SHP77 (cell line): ENCODE results near the gene PCDHB6.
"Not testable (repeated sequence)": the region's sequence is repeated elsewhere in the genome, so short reads cannot be mapped to it uniquely, and the experiment has no call there.

Experiments used
- DNase-seq, 2 experiments: peaks; one replicate each; lab custom pipeline; 2025; lab: John Stamatoyannopoulos, UW

Gene PCDHB6

GRCh38 chr5:141149812-141150211, at the start of gene PCDHB6:
PCDHB6 (plus strand) TSS chr5:141150057; CDS start chr5:141150258, 201 bp downstream.
- no peak for DNase-seq

DNA sequence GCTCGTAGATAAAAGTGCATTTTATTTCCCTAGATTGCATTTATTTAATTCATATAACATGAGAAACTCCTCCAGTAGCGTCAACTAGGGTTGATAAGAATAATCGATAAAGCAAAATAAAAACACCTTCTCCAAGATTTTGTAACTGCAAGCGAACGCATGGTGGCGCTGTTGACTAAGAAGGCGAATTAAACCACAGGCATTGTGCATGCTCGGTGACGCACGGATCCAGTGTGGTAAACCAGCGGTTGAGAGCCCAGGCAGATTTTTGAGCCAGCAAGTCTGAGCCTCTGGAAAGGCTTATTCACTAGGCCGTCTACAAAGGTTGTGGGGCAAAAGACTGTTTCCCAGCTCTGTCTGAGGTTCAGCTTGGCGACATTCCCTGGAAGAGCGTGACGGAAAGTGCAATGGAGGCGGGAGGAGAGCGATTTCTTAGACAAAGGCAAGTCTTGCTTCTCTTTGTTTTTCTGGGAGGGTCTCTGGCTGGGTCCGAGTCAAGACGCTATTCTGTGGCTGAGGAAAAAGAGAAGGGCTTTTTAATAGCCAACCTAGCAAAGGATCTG, 49.5 kb upstream of the PCDHB6 start, which contains the start of gene PCDHB3:
PCDHB3 (plus strand) TSS at position 231 of the 563 bp plus-strand sequence; CDS start at position 408, 177 bp downstream.
- DNase-seq = no peak

- DNase-seq = no peak
Observed at GRCh38 chr5:141101059-141101458, 48.8 kb upstream of the PCDHB6 start.

DNA sequence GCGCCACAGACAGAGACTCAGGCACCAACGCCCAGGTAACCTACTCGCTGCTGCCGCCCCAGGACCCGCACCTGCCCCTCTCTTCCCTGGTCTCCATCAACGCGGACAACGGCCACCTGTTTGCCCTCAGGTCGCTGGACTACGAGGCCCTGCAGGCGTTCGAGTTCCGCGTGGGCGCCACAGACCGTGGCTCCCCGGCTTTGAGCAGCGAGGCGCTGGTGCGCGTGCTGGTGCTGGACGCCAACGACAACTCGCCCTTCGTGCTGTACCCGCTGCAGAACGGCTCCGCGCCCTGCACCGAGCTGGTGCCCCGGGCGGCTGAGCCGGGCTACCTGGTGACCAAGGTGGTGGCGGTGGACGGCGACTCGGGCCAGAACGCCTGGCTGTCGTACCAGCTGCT, 47.8 kb upstream of the PCDHB6 start:
- not testable (repeated sequence) for DNase-seq

- DNase-seq = not testable (repeated sequence)
Observed at GRCh38 chr5:141102471-141102870, 47.4 kb upstream of the PCDHB6 start.

DNA sequence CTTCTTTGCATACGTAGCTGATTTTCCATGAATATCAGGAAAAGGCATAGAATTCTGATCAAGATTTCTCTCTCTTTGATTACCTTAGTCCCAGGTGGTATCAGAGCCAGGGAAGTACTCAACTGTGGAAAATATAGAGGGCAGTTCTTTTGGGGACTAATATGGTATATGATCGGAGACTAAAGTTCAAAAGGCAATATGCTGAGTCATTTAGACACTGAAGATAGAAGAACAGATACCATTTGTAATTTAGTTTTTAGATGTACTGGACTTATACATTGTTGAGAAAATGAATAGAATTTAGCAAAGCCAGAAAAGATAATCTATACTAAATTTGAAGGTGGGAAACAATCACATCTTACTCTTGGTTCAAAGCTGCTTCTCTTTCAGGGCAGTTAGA, 44.5 kb upstream of the PCDHB6 start:
- DNase-seq = no peak

DNA sequence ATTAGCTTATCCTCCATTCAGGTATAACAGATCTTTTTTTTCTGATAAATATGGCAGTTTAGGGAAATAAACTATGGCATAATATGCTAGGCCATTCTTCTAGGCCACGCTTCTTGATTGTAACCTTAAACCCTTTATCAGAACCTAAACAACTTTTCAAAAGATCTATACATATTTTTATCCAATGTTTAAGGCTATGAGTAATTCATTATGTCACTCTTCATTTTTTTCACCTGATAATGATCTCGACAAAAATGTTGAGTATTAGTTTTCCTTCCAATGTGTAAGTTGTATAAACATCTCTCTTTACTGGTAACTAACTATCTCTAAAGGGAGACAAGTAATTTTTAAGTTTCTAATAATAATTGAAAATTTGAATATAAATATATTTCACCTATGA, 30.6 kb upstream of the PCDHB6 start:
- no peak for DNase-seq

DNA sequence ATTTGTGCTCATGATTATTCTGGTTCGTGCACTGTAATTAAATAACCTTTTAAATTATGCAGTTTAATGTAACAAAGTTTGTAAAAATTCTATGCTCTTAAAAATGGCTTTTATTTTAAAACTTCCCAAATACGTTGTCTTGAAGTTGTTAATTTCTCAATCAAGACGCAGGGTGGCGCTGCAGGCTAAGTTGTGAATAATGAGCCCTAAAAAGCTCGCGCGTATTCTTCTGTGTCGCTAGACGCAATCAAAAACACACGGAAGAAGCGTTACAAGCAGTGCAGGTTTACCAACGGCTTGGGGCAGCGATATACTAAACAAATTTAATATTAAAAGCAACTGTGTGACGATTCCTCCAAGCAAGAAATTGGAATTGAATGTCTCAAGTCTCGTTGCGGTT, 28.3 kb upstream of the PCDHB6 start, which contains the start of gene PCDHB4:
PCDHB4 (plus strand) TSS at position 256 of the 400 bp plus-strand sequence. CDS start 181 bp downstream, outside the sequence.
- DNase-seq = no peak

GRCh38 chr5:141121985-141122384, 27.9 kb upstream of the PCDHB6 start:
- no peak for DNase-seq

DNA sequence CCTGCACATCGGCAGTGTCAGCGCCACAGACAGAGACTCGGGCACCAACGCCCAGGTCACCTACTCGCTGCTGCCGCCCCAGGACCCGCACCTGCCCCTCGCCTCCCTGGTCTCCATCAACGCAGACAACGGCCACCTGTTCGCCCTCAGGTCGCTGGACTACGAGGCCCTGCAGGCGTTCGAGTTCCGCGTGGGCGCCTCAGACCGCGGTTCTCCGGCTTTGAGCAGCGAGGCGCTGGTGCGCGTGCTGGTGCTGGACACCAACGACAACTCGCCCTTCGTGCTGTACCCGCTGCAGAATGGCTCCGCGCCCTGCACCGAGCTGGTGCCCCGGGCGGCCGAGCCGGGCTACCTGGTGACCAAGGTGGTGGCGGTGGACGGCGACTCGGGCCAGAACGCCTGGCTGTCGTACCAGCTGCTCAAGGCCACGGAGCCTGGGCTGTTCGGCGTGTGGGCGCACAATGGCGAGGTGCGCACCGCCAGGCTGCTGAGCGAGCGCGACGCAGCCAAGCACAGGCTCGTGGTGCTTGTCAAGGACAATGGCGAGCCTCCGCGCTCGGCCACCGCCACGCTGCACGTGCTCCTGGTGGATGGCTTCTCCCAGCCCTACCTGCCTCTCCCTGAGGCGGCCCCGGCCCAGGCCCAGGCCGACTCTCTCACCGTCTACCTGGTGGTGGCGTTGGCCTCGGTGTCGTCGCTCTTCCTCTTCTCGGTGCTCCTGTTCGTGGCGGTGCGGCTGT, 26.3 kb upstream of the PCDHB6 start:
- DNase-seq = not testable (repeated sequence)

GRCh38 chr5:141127305-141127704, 22.6 kb upstream of the PCDHB6 start:
- no peak for DNase-seq

GRCh38 chr5:141135030-141135717, 14.7 kb upstream of the PCDHB6 start, which contains the start of gene PCDHB5:
PCDHB5 (plus strand) TSS chr5:141135206; CDS start chr5:141135435, 229 bp downstream.
- peak; percentile 49 to 79 for DNase-seq

DNA sequence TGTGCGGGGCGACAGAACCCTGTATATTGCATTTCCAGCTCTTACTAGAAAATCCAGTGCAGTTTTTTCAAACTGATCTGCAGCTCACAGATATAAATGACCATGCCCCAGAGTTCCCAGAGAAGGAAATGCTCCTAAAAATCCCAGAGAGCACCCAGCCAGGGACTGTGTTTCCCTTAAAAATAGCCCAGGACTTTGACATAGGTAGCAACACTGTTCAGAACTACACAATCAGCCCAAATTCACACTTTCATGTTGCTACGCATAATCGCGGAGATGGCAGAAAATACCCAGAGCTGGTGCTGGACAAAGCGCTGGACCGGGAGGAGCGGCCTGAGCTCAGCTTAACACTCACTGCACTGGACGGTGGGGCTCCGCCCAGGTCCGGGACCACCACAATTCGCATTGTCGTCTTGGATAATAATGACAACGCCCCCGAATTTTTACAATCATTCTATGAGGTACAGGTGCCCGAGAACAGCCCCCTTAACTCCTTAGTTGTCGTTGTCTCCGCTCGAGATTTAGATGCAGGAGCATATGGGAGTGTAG, 14.1 kb upstream of the PCDHB6 start:
- DNase-seq = no peak

DNA sequence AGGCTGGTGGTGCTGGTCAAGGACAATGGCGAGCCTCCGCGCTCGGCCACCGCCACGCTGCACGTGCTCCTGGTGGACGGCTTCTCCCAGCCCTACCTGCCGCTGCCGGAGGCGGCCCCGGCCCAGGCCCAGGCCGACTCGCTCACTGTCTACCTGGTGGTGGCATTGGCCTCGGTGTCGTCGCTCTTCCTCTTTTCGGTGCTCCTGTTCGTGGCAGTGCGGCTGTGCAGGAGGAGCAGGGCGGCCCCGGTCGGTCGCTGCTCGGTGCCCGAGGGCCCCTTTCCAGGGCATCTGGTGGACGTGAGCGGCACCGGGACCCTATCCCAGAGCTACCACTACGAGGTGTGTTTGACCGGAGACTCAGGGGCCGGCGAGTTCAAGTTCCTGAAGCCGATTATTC, 12.5 kb upstream of the PCDHB6 start:
- not testable (repeated sequence) for DNase-seq

- DNase-seq = no peak
Observed at GRCh38 chr5:141150224-141150992, 551 bp downstream of the PCDHB6 start.

DNA sequence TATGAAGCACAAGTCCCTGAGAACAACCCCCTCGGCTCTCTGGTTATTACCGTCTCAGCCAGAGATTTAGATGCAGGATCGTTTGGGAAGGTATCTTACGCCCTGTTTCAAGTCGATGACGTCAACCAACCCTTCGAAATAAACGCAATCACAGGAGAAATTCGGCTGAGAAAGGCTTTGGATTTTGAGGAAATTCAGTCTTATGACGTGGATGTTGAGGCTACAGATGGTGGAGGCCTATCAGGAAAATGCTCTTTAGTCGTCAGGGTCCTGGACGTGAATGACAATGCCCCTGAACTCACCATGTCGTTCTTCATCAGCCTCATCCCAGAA, 1.1 kb downstream of the PCDHB6 start:
- DNase-seq = no peak

- DNase-seq = not testable (repeated sequence)
Observed at GRCh38 chr5:141151632-141152031, 1.8 kb downstream of the PCDHB6 start.

DNA sequence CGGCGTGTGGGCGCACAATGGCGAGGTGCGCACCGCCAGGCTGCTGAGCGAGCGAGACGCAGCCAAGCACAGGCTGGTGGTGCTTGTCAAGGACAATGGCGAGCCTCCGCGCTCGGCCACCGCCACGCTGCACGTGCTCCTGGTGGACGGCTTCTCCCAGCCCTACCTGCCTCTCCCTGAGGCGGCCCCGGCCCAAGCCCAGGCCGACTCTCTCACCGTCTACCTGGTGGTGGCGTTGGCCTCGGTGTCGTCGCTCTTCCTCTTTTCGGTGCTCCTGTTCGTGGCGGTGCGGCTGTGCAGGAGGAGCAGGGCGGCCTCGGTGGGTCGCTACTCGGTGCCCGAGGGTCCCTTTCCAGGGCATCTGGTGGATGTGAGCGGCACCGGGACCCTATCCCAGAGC, 2.2 kb downstream of the PCDHB6 start:
- DNase-seq = not testable (repeated sequence)

GRCh38 chr5:141155540-141156374, 5.9 kb downstream of the PCDHB6 start:
- DNase-seq = peak; percentile 7 to 31

- not testable (repeated sequence) for DNase-seq
Observed at GRCh38 chr5:141157356-141157755, 7.5 kb downstream of the PCDHB6 start.

DNA sequence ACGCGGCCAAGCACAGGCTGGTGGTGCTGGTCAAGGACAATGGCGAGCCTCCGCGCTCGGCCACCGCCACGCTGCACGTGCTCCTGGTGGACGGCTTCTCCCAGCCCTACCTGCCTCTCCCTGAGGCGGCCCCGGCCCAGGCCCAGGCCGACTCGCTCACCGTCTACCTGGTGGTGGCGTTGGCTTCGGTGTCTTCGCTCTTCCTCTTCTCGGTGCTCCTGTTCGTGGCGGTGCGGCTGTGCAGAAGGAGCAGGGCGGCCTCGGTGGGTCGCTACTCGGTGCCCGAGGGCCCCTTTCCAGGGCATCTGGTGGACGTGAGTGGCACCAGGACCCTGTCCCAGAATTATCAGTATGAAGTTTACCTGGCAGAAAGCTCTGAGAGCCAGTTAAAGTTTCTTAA, 8.0 kb downstream of the PCDHB6 start:
- not testable (repeated sequence) for DNase-seq
